HEK293 (cell line): ENCODE data around the gene PRG3.

Experiments used
- PRDM4 ChIP-seq: fragments of 450-650 bp; formaldehyde crosslinking; IDR thresholded peaks from 2 replicates; pipeline ENCODE4 v1.5.1; 2017; ENCODE audit warnings: missing biosample characterization, missing genetic modification characterization
- SP2 ChIP-seq: fragments of 450-650 bp; formaldehyde crosslinking; IDR thresholded peaks from 2 replicates; pipeline ENCODE4 v1.5.1; 2016; ENCODE audit warnings: missing biosample characterization, missing genetic modification characterization
- ZNF132 ChIP-seq: fragments of 450-650 bp; formaldehyde crosslinking; IDR thresholded peaks from 2 replicates; pipeline ENCODE4 v1.5.1; 2017; ENCODE audit warnings: missing biosample characterization, missing genetic modification characterization, borderline replicate concordance
- ZNF16 ChIP-seq: fragments of 450-650 bp; formaldehyde crosslinking; IDR thresholded peaks from 2 replicates; pipeline ENCODE4 v1.5.1; 2016; ENCODE audit warnings: low read depth, missing biosample characterization, missing genetic modification characterization
- ZNF274 ChIP-seq, 2 experiments: fragments of 200-500 bp in 1 of 2; fragments of 450-650 bp in 1 of 2; sonication (Bioruptor generic) in 1 of 2; formaldehyde crosslinking in 1 of 2; IDR thresholded peaks; 2 replicates each; pipeline versions ENCODE4 v1.5.1 to v1.6.1; 2014 to 2016; ENCODE audit warnings: borderline replicate concordance in 1 of 2, inconsistent platforms in 1 of 2, low read length in 1 of 2, missing biosample characterization in 1 of 2, missing genetic modification characterization in 1 of 2
- ZNF350 ChIP-seq: fragments of 450-650 bp; formaldehyde crosslinking; IDR thresholded peaks from 2 replicates; pipeline ENCODE4 v1.5.0; 2017; ENCODE audit warnings: missing biosample characterization, mild to moderate bottlenecking, missing genetic modification characterization
- ZNF664 ChIP-seq: fragments of 450-650 bp; formaldehyde crosslinking; IDR thresholded peaks from 2 replicates; pipeline ENCODE4 v1.5.1; 2016; ENCODE audit warnings: missing biosample characterization, missing genetic modification characterization
- ZNF677 ChIP-seq: fragments of 450-650 bp; IDR thresholded peaks from 2 replicates; pipeline ENCODE4 v1.5.0; 2018; ENCODE audit warnings: missing biosample characterization, mild to moderate bottlenecking, missing genetic modification characterization, moderate library complexity
- TF ChIP-seq, protein P1 (sequence below): fragments of 450-650 bp; formaldehyde crosslinking; optimal IDR thresholded peaks from 2 replicates; pipeline ENCODE3; 2016; ENCODE audit warnings: missing biosample characterization, mild to moderate bottlenecking, missing genetic modification characterization
- TF ChIP-seq, protein P2 (sequence below): fragments of 450-650 bp; formaldehyde crosslinking; IDR thresholded peaks from 2 replicates; pipeline ENCODE4 v1.5.1; 2016; ENCODE audit warnings: missing biosample characterization, missing genetic modification characterization
- TF ChIP-seq, protein P3 (sequence below): fragments of 450-650 bp; formaldehyde crosslinking; IDR thresholded peaks from 2 replicates; pipeline ENCODE4 v1.5.1; 2016; ENCODE audit warnings: missing biosample characterization, missing genetic modification characterization

DNA sequence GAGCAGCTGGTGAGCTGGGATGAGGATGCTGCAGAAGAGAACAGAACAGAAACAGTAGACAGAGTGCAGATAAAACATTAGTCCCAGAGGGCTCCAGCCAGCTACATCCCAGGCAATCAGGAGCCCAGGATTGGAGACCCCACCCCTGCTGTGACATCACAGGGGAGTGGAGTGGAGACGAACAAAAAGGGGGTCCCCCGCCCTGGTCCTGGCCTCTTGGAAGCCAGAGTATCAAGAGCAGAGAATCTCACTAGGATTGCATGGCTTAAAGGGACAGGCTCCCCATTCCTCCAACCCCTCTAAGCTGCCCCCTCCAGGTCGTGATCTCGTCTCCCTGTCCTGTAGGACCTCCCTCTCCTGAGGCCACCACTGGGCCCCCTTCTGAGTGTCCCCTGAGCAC, 42.8 kb downstream of the PRG3 start, which contains the start of gene P2RX3:
- TF ChIP-seq, protein P1, sequence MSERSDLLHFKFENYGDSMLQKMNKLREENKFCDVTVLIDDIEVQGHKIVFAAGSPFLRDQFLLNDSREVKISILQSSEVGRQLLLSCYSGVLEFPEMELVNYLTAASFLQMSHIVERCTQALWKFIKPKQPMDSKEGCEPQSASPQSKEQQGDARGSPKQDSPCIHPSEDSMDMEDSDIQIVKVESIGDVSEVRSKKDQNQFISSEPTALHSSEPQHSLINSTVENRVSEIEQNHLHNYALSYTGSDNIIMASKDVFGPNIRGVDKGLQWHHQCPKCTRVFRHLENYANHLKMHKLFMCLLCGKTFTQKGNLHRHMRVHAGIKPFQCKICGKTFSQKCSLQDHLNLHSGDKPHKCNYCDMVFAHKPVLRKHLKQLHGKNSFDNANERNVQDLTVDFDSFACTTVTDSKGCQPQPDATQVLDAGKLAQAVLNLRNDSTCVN (tag by site-specific recombination), result no peak
- TF ChIP-seq ZNF274 (IDR thresholded peaks at IDR 0.05; ENCODE audit: low read length) (no peak), ZNF274 (tag by site-specific recombination; IDR thresholded peaks at IDR 0.05; ENCODE audit: borderline replicate concordance) (no peak), ZNF677 (tag by site-specific recombination) (no peak), PRDM4 (tag by site-specific recombination) (no peak), SP2 (tag by site-specific recombination) (no peak), ZNF664 (tag by site-specific recombination) (no peak), ZNF16 (tag by site-specific recombination) (no peak), ZNF350 (no peak), ZNF132 (tag by site-specific recombination) (no peak)
- TF ChIP-seq, protein P2, sequence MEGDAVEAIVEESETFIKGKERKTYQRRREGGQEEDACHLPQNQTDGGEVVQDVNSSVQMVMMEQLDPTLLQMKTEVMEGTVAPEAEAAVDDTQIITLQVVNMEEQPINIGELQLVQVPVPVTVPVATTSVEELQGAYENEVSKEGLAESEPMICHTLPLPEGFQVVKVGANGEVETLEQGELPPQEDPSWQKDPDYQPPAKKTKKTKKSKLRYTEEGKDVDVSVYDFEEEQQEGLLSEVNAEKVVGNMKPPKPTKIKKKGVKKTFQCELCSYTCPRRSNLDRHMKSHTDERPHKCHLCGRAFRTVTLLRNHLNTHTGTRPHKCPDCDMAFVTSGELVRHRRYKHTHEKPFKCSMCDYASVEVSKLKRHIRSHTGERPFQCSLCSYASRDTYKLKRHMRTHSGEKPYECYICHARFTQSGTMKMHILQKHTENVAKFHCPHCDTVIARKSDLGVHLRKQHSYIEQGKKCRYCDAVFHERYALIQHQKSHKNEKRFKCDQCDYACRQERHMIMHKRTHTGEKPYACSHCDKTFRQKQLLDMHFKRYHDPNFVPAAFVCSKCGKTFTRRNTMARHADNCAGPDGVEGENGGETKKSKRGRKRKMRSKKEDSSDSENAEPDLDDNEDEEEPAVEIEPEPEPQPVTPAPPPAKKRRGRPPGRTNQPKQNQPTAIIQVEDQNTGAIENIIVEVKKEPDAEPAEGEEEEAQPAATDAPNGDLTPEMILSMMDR (tag by site-specific recombination), result no peak
- TF ChIP-seq, protein P3, sequence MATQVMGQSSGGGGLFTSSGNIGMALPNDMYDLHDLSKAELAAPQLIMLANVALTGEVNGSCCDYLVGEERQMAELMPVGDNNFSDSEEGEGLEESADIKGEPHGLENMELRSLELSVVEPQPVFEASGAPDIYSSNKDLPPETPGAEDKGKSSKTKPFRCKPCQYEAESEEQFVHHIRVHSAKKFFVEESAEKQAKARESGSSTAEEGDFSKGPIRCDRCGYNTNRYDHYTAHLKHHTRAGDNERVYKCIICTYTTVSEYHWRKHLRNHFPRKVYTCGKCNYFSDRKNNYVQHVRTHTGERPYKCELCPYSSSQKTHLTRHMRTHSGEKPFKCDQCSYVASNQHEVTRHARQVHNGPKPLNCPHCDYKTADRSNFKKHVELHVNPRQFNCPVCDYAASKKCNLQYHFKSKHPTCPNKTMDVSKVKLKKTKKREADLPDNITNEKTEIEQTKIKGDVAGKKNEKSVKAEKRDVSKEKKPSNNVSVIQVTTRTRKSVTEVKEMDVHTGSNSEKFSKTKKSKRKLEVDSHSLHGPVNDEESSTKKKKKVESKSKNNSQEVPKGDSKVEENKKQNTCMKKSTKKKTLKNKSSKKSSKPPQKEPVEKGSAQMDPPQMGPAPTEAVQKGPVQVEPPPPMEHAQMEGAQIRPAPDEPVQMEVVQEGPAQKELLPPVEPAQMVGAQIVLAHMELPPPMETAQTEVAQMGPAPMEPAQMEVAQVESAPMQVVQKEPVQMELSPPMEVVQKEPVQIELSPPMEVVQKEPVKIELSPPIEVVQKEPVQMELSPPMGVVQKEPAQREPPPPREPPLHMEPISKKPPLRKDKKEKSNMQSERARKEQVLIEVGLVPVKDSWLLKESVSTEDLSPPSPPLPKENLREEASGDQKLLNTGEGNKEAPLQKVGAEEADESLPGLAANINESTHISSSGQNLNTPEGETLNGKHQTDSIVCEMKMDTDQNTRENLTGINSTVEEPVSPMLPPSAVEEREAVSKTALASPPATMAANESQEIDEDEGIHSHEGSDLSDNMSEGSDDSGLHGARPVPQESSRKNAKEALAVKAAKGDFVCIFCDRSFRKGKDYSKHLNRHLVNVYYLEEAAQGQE (tag by site-specific recombination), result no peak
